Measurements from ENCODE around the gene JSRP1. TPM values are rescaled to one million over a fixed set of nuclear protein-coding genes. Genes with fewer than 3 reads are reported as not detected.

Gene JSRP1
- total RNA-seq, 4 donors from 2014 or later = not detected

DNA sequence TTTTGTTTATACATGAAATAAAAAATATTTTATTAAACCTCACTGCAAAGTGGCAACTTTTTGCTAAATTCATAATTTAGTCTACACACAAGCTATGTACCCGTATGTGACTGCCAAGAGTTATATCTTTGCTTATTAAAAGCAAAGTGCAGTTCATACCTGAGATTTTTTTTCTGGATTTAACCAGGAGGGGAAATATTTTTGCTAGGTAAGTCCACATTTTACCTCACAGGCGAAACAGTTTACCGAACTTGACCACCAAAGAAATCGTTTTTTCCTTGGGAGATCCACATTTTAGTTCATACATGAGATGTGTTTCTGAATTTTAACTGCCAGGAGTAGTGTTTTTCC lies 12.2 kb upstream of the JSRP1 start:
- DNase-seq (ENCODE audit: low spot score in 2 of 2) = no peak
- Histone ChIP-seq H3K4me3 (peak overlapping the region in 2 of 4 donors; percentile 94 to 97), H3K9me3 (no peaks in the 10 kb centered on the region), H3K36me3 (peaks cover 0 to 16% (median 15%) of the 10 kb centered on the region in 3 donors), H3K27me3 (no peaks in the 10 kb centered on the region), H3K27ac (peak overlapping the region in 1 of 4 donors; percentile 99), H3K4me1 (peaks cover 0 to 48% (median 34%) of the 10 kb centered on the region in 4 donors)
- TF ChIP-seq POLR2A (IDR thresholded peaks at IDR 0.05) = no peak
- TF ChIP-seq, protein P1, sequence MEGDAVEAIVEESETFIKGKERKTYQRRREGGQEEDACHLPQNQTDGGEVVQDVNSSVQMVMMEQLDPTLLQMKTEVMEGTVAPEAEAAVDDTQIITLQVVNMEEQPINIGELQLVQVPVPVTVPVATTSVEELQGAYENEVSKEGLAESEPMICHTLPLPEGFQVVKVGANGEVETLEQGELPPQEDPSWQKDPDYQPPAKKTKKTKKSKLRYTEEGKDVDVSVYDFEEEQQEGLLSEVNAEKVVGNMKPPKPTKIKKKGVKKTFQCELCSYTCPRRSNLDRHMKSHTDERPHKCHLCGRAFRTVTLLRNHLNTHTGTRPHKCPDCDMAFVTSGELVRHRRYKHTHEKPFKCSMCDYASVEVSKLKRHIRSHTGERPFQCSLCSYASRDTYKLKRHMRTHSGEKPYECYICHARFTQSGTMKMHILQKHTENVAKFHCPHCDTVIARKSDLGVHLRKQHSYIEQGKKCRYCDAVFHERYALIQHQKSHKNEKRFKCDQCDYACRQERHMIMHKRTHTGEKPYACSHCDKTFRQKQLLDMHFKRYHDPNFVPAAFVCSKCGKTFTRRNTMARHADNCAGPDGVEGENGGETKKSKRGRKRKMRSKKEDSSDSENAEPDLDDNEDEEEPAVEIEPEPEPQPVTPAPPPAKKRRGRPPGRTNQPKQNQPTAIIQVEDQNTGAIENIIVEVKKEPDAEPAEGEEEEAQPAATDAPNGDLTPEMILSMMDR (IDR thresholded peaks at IDR 0.05) = no peak
- no peak for TF ChIP-seq EP300 (IDR thresholded peaks at IDR 0.05)
- 84 to 85% methylated on average over 4 of the region's 4 CpGs for WGBS, 2 donors

- TF ChIP-seq, protein P1 (IDR thresholded peaks at IDR 0.05) = peak in 1 of 5 experiments; percentile 11
- TF ChIP-seq EP300 (IDR thresholded peaks at IDR 0.05) (peak in 1 of 2 donors; percentile 62), POLR2A (IDR thresholded peaks at IDR 0.05) (peak in 1 of 2 donors; percentile 43)
- no peaks in the 10 kb centered on the region for H3K27me3 ChIP-seq
Observed at GRCh38 chr19:2266183-2266993, 10.2 kb upstream of the JSRP1 start.

DNA sequence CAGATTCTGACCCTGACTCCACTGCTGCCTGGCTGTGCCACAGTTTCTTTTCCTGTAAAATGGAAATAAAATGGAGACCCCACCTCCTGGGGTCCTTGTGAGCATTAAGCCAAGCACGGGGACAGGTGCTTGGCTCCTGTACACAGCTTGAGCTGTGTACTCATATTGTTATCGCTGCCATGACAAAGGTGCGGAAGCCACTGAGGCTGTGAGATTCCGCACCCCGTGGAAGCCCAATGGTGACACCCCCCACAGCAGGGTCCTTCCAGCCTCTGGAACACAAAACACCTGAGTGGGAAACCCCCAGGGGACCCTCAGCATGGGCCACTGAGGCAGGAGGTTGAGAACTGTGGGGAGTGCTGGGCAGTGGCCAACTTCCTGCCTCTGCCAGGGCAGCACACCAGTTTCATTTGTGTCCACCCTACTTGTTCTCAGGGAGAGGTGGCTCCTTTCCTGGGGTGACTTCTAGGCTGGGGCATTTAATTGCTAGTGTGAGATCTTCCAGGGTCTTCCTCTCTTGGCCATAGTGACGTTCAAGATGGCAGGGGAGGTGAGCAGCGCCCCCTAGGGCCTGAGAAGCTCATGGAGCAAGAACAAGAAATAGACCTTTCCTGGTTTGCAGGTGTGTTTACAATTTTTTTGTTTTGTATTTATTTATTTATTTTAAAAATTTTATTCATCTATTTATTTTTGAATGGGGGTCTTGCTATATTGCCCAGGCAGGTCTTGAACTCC lies 5.4 kb upstream of the JSRP1 start:
- H3K36me3 ChIP-seq = no peaks in the 10 kb centered on the region
- H3K4me1 ChIP-seq = peaks cover 0 to 5% (median 5%) of the 10 kb centered on the region in 4 donors
- H3K27ac ChIP-seq = no peak overlapping the region
- TF ChIP-seq, protein P1 (IDR thresholded peaks at IDR 0.05) = peak in 4 of 5 experiments; percentile 12 to 42 (median 22)
- TF ChIP-seq EP300 (IDR thresholded peaks at IDR 0.05) = no peak
- no peaks in the 10 kb centered on the region for H3K9me3 ChIP-seq
- no peak overlapping the region for H3K4me3 ChIP-seq
- 69 to 71% methylated on average over 7 of the region's 7 CpGs for WGBS, 2 donors
- peak in 1 of 2 donors; percentile 43 for DNase-seq (ENCODE audit: low spot score in 2 of 2)
- H3K27me3 ChIP-seq = no peaks in the 10 kb centered on the region

More at GRCh38 chr19:2266183-2266993, 10.2 kb upstream of the JSRP1 start:
- Histone ChIP-seq H3K4me1 (peaks cover 0 to 28% (median 14%) of the 10 kb centered on the region in 4 donors), H3K27ac (peak overlapping the region; percentile 9 to 68 (median 48)), H3K4me3 (peak overlapping the region in 1 of 4 donors; percentile 2), H3K36me3 (peaks cover 0 to under 1% (median 0%) of the 10 kb centered on the region in 3 donors), H3K9me3 (no peaks in the 10 kb centered on the region)
- WGBS, 2 donors = 38 to 42% methylated on average over 17 to 18 of the region's 18 CpGs
- DNase-seq (ENCODE audit: low spot score in 2 of 2) = peak; percentile 73 to 80

GRCh38 chr19:2260341-2260805 lies 4.2 kb upstream of the JSRP1 start:
- no peaks in the 10 kb centered on the region for H3K36me3 ChIP-seq
- 67 to 68% methylated on average over 11 of the region's 11 CpGs for WGBS, 2 donors
- no peak for DNase-seq (ENCODE audit: low spot score in 2 of 2)
- no peak for TF ChIP-seq POLR2A (IDR thresholded peaks at IDR 0.05)
- TF ChIP-seq, protein P1 (IDR thresholded peaks at IDR 0.05) = no peak
- no peak for TF ChIP-seq EP300 (IDR thresholded peaks at IDR 0.05)
- no peaks in the 10 kb centered on the region for H3K9me3 ChIP-seq
- peak overlapping the region in 1 of 4 donors; percentile 12 for H3K27ac ChIP-seq
- H3K4me3 ChIP-seq = no peak overlapping the region
- no peaks in the 10 kb centered on the region for H3K4me1 ChIP-seq
- no peaks in the 10 kb centered on the region for H3K27me3 ChIP-seq
